HEK293 (cell line): ENCODE measurements around the gene SUFU.

Experiments
- CTCF ChIA-PET: fragments of 350-600 bp; formaldehyde crosslinking; extraction: SDS; loops from one replicate; lab custom pipeline; 2021; ENCODE audit warnings: antibody characterized with exemption; lab: Yijun Ruan, JAX
- POLR2A ChIA-PET: fragments of 300-600 bp; formaldehyde crosslinking; extraction: SDS; loops from one replicate; lab custom pipeline; 2020; ENCODE audit warnings: antibody characterized with exemption, inconsistent platforms; lab: Yijun Ruan, JAX
- H3K27ac ChIP-seq: fragments of 200-500 bp; sonication (Bioruptor generic); 2 replicates; pipeline ENCODE4 v1.5.1; 2014; ENCODE audit warnings: low read depth, low read length, control low read depth, inconsistent platforms; ENCODE audit errors: extremely low read depth
- H3K36me3 ChIP-seq, 2 experiments: fragments of 200-500 bp in 1 of 2; sonication (Bioruptor generic) in 1 of 2; 1 replicate in 1 of 2; 2 replicates in 1 of 2; pipeline ENCODE4 v1.5.1; 2014 to 2017; ENCODE audit warnings: inconsistent platforms in 2 of 2, low read length in 2 of 2; ENCODE audit not compliant: control insufficient read depth in 2 of 2, insufficient read depth in 1 of 2
- H3K4me1 ChIP-seq: fragments of 200-500 bp; sonication (Bioruptor generic); 2 replicates; pipeline ENCODE4 v1.5.1; 2014; ENCODE audit warnings: mild to moderate bottlenecking, low read length, inconsistent platforms; ENCODE audit not compliant: control insufficient read depth, insufficient read depth
- H3K4me3 ChIP-seq: 2 replicates; pipeline ENCODE4 v1.5.1; 2011; ENCODE audit warnings: low read depth, mild to moderate bottlenecking, control low read depth, low read length, moderate library complexity
- H3K9me3 ChIP-seq: fragments of 200-500 bp; sonication (Bioruptor generic); 2 replicates; pipeline ENCODE4 v1.5.1; 2014; ENCODE audit warnings: low read depth, low read length, inconsistent platforms; ENCODE audit not compliant: control insufficient read depth, insufficient read depth
- BCL11B ChIP-seq: fragments of 450-650 bp; formaldehyde crosslinking; IDR thresholded peaks from 2 replicates; pipeline ENCODE4 v1.5.1; 2016; ENCODE audit warnings: low read depth, missing biosample characterization, missing genetic modification characterization
- HOXD13 ChIP-seq: sonication (generic); formaldehyde crosslinking; IDR thresholded peaks from 2 replicates; pipeline ENCODE4 v1.8.0; 2022; ENCODE audit warnings: missing genetic modification reagents, borderline replicate concordance
- KLF16 ChIP-seq: fragments of 450-650 bp; formaldehyde crosslinking; IDR thresholded peaks from 2 replicates; pipeline ENCODE4 v1.5.1; 2017; ENCODE audit warnings: missing biosample characterization, missing genetic modification characterization
- MYNN ChIP-seq: fragments of 450-650 bp; formaldehyde crosslinking; IDR thresholded peaks from 2 replicates; pipeline ENCODE4 v1.5.1; 2016; ENCODE audit warnings: missing biosample characterization, missing genetic modification characterization, borderline replicate concordance
- RBAK ChIP-seq: fragments of 450-650 bp; formaldehyde crosslinking; IDR thresholded peaks from 2 replicates; pipeline ENCODE4 v1.5.1; 2016; ENCODE audit warnings: missing biosample characterization, missing genetic modification characterization
- ZBTB49 ChIP-seq: fragments of 450-650 bp; formaldehyde crosslinking; IDR thresholded peaks from 2 replicates; pipeline ENCODE4 v1.5.1; 2016; ENCODE audit warnings: missing biosample characterization, missing genetic modification characterization, low read depth
- ZNF121 ChIP-seq: fragments of 450-650 bp; formaldehyde crosslinking; IDR thresholded peaks from 2 replicates; pipeline ENCODE4 v1.5.1; 2016; ENCODE audit warnings: missing biosample characterization, missing genetic modification characterization
- ZNF132 ChIP-seq: fragments of 450-650 bp; formaldehyde crosslinking; IDR thresholded peaks from 2 replicates; pipeline ENCODE4 v1.5.1; 2017; ENCODE audit warnings: missing biosample characterization, missing genetic modification characterization, borderline replicate concordance
- ZNF2 ChIP-seq: fragments of 450-650 bp; formaldehyde crosslinking; IDR thresholded peaks from 2 replicates; pipeline ENCODE4 v1.5.1; 2016; ENCODE audit warnings: missing biosample characterization, missing genetic modification characterization
- ZNF391 ChIP-seq: fragments of 450-650 bp; formaldehyde crosslinking; IDR thresholded peaks from 2 replicates; pipeline ENCODE4 v1.5.1; 2016; ENCODE audit warnings: low read depth, missing biosample characterization, missing genetic modification characterization, borderline replicate concordance
- ZNF398 ChIP-seq: fragments of 450-650 bp; formaldehyde crosslinking; IDR thresholded peaks from 2 replicates; pipeline ENCODE4 v1.5.1; 2017; ENCODE audit warnings: missing biosample characterization, missing genetic modification characterization
- ZNF416 ChIP-seq: fragments of 450-650 bp; formaldehyde crosslinking; IDR thresholded peaks from 2 replicates; pipeline ENCODE4 v1.5.1; 2016; ENCODE audit warnings: missing biosample characterization, missing genetic modification characterization
- ZNF426 ChIP-seq: fragments of 450-650 bp; formaldehyde crosslinking; IDR thresholded peaks from 2 replicates; pipeline ENCODE4 v1.5.1; 2017; ENCODE audit warnings: missing biosample characterization, missing genetic modification characterization, mild to moderate bottlenecking, inconsistent platforms, moderate library complexity
- ZNF529 ChIP-seq: fragments of 450-650 bp; formaldehyde crosslinking; IDR thresholded peaks from 2 replicates; pipeline ENCODE4 v1.5.1; 2017; ENCODE audit warnings: missing genetic modification characterization, missing biosample characterization; ENCODE audit not compliant: insufficient replicate concordance
- ZNF610 ChIP-seq: fragments of 450-650 bp; formaldehyde crosslinking; IDR thresholded peaks from 2 replicates; pipeline ENCODE4 v1.5.1; 2016; ENCODE audit warnings: missing biosample characterization, missing genetic modification characterization, borderline replicate concordance
- ZNF654 ChIP-seq: fragments of 450-650 bp; formaldehyde crosslinking; IDR thresholded peaks from 2 replicates; pipeline ENCODE4 v1.5.1; 2016; ENCODE audit warnings: low read depth, missing biosample characterization, missing genetic modification characterization
- ZNF664 ChIP-seq: fragments of 450-650 bp; formaldehyde crosslinking; IDR thresholded peaks from 2 replicates; pipeline ENCODE4 v1.5.1; 2016; ENCODE audit warnings: missing biosample characterization, missing genetic modification characterization
- ZNF692 ChIP-seq: fragments of 450-650 bp; formaldehyde crosslinking; IDR thresholded peaks from 2 replicates; pipeline ENCODE4 v1.5.1; 2016; ENCODE audit warnings: missing biosample characterization, missing genetic modification characterization
- ZNF777 ChIP-seq: fragments of 450-650 bp; formaldehyde crosslinking; IDR thresholded peaks from 2 replicates; pipeline ENCODE4 v1.5.1; 2017; ENCODE audit warnings: missing biosample characterization, missing genetic modification characterization, borderline replicate concordance
- ZNF785 ChIP-seq: fragments of 450-650 bp; formaldehyde crosslinking; IDR thresholded peaks from 2 replicates; pipeline ENCODE4 v1.5.1; 2016; ENCODE audit warnings: missing biosample characterization, missing genetic modification characterization
- TF ChIP-seq, protein P1 (sequence below): fragments of 450-650 bp; formaldehyde crosslinking; IDR thresholded peaks from 2 replicates; pipeline ENCODE4 v1.5.1; 2016; ENCODE audit warnings: missing biosample characterization, missing genetic modification characterization
- TF ChIP-seq, protein P2 (sequence below): fragments of 450-650 bp; formaldehyde crosslinking; IDR thresholded peaks from 2 replicates; pipeline ENCODE4 v1.5.1; 2016; ENCODE audit warnings: missing biosample characterization, missing genetic modification characterization
- TF ChIP-seq, protein P3 (sequence below): fragments of 450-650 bp; formaldehyde crosslinking; IDR thresholded peaks from 2 replicates; pipeline ENCODE4 v1.5.1; 2017; ENCODE audit warnings: missing biosample characterization, missing genetic modification characterization

SUFU gene

GRCh38 chr10:102509387-102509786 is 5.6 kb downstream of the SUFU start (continued):
- no peak for TF ChIP-seq ZNF664
- no peak for TF ChIP-seq RBAK (tag by site-specific recombination)
- no peak for TF ChIP-seq ZNF121 (tag by site-specific recombination)
- TF ChIP-seq, all 188 proteins: peak for 0

DNA sequence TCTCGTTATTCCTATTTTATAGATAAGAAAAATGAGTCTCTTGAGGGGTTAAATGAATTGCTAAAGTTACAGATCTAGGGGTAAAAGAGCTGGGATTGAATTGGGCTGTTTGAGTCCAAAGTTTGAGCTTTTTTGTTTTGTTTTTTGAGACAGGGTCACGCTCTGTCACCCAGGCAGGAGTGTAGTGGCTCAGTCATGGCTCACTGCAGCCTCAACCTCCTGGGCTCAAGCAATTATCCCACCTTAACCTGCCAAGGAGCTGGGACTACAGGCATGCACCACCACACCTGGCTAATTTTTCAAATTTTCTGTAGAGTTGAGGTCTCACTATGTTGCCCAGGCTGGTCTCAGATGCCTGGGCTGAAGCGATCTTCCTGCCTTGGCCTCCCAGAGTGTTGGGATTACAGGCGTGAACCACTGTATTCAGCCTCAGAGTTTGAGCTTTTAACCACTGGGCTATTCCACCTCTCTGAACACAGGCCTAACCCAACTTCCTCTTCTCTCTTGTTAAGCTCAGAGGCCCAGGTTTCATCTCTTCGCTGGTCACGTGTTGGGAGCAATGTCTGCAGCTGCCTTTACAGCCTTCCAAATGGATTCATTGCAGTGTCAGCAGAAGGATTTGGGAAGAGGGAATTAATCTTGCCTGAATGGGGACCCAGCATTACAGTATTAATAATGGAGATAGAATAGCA is 8.0 kb downstream of the SUFU start:
- Histone ChIP-seq H3K27ac (no peak overlapping the region), H3K4me3 (no peak overlapping the region), H3K36me3 (peaks cover 27 to 67% of the 10 kb centered on the region in 2 experiments), H3K4me1 (no peaks in the 10 kb centered on the region), H3K9me3 (no peaks in the 10 kb centered on the region)
- POLR2A ChIA-PET, result no interaction called here
- CTCF ChIA-PET, result interaction anchor here (0.5 to 2.7 kb wide), 4 partner anchors 8 to 161 kb away, joined by 3 to 15 read pairs (median 3); partner anchors contain the start of genes ACTR1A and SUFU
- TF ChIP-seq, protein P1, sequence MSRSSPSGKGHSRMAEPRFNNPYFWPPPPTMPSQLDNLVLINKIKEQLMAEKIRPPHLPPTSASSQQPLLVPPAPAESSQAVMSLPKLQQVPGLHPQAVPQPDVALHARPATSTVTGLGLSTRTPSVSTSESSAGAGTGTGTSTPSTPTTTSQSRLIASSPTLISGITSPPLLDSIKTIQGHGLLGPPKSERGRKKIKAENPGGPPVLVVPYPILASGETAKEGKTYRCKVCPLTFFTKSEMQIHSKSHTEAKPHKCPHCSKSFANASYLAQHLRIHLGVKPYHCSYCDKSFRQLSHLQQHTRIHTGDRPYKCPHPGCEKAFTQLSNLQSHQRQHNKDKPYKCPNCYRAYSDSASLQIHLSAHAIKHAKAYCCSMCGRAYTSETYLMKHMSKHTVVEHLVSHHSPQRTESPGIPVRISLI (tag by site-specific recombination), result no peak
- TF ChIP-seq MYNN (tag by site-specific recombination) (no peak), ZNF529 (tag by site-specific recombination) (no peak), ZBTB49 (tag by site-specific recombination) (no peak), ZNF692 (no peak), KLF16 (no peak), ZNF2 (tag by site-specific recombination) (no peak), ZNF391 (tag by site-specific recombination) (no peak), ZNF398 (tag by site-specific recombination) (no peak), ZNF426 (tag by site-specific recombination) (no peak), HOXD13 (CRISPR knock-in tag) (no peak), ZNF785 (tag by site-specific recombination) (no peak), BCL11B (no peak), ZNF132 (no peak), ZNF610 (no peak), ZNF777 (tag by site-specific recombination) (no peak), ZNF416 (no peak), ZNF654 (tag by site-specific recombination) (no peak)
- TF ChIP-seq, protein P2, sequence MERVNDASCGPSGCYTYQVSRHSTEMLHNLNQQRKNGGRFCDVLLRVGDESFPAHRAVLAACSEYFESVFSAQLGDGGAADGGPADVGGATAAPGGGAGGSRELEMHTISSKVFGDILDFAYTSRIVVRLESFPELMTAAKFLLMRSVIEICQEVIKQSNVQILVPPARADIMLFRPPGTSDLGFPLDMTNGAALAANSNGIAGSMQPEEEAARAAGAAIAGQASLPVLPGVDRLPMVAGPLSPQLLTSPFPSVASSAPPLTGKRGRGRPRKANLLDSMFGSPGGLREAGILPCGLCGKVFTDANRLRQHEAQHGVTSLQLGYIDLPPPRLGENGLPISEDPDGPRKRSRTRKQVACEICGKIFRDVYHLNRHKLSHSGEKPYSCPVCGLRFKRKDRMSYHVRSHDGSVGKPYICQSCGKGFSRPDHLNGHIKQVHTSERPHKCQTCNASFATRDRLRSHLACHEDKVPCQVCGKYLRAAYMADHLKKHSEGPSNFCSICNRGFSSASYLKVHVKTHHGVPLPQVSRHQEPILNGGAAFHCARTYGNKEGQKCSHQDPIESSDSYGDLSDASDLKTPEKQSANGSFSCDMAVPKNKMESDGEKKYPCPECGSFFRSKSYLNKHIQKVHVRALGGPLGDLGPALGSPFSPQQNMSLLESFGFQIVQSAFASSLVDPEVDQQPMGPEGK, result no peak
- TF ChIP-seq, protein P3, sequence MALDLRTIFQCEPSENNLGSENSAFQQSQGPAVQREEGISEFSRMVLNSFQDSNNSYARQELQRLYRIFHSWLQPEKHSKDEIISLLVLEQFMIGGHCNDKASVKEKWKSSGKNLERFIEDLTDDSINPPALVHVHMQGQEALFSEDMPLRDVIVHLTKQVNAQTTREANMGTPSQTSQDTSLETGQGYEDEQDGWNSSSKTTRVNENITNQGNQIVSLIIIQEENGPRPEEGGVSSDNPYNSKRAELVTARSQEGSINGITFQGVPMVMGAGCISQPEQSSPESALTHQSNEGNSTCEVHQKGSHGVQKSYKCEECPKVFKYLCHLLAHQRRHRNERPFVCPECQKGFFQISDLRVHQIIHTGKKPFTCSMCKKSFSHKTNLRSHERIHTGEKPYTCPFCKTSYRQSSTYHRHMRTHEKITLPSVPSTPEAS (tag by site-specific recombination), result no peak
